T-helper 1 cell treated with Interleukin-12 subunit alpha and Interleukin-12 subunit beta and Interleukin-4 antibody, amounts not matched to agents 30 μg/mL and 1 μg/mL, for 36 hours (primary cell): ENCODE data around the gene GCLM.
"Not testable (repeated sequence)": the region's sequence is repeated elsewhere in the genome, so short reads cannot be mapped to it uniquely, and the experiment has no call there.

Source experiments
- H3K27ac Mint-ChIP-seq: one replicate; pipeline ENCODE4 v1.8.0; 2021; ENCODE audit warnings: mild to moderate bottlenecking, mixed read lengths
- H3K27me3 Mint-ChIP-seq: one replicate; pipeline ENCODE4 v1.8.0; 2021; ENCODE audit warnings: low read depth, mixed read lengths
- H3K36me3 Mint-ChIP-seq: one replicate; pipeline ENCODE4 v1.8.0; 2021; ENCODE audit warnings: low read depth, mixed read lengths
- H3K4me1 Mint-ChIP-seq: one replicate; pipeline ENCODE4 v1.8.0; 2021; ENCODE audit warnings: low read depth, mixed read lengths
- H3K4me3 Mint-ChIP-seq: one replicate; pipeline ENCODE4 v1.8.0; 2021; ENCODE audit warnings: mild to moderate bottlenecking, moderate library complexity, mixed read lengths
- H3K9me3 Mint-ChIP-seq: one replicate; pipeline ENCODE4 v1.8.0; 2021; ENCODE audit warnings: mixed read lengths

The GCLM gene, protein sequence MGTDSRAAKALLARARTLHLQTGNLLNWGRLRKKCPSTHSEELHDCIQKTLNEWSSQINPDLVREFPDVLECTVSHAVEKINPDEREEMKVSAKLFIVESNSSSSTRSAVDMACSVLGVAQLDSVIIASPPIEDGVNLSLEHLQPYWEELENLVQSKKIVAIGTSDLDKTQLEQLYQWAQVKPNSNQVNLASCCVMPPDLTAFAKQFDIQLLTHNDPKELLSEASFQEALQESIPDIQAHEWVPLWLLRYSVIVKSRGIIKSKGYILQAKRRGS

DNA sequence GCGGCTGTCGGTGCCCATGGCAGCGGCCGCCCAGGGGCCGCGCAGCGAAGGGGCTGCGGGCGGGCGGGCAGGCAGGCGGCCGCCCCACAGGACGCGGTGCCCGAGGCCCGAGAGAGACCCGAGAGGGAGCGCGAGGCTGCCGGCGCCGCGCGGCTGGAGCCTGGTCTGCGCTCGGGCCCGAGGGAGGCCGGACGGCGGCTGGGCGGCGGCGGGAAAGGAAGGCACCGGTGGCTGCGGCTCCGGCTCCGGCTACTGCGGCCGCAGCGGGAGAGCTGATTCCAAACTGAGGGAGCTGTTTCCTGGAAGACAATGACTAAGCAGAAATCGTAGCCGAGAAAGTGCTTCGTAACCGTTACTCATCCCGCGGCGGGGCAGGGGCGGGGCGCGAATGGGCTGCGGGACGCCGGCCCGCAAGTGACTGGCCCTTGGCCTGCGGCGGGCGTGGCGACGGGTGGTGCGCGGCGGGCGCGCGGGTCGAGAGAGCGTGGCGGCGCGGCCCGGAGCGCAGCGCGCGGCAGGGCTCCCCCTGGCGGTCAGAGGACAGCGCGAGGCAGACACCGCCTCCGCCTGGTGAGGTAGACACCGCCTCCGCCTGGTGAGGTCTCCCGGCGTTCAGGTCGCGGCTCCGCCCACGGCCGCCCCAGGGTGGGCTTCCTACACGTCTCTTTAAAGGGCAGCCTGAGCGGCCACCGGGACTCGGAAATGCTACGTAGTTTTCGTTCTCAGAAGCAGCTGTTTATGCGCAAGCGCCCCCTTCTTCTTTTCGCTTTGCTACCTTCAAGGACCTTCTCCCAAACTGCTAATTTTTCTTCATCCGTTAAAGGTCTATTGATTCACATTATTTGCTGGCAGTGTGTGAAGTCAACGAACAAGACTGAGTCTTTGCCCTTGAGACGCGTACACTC is at the start of gene GCLM:
Gene GCLM (minus strand): TSS at position 285 of the 905 bp plus-strand sequence. CDS start 267 bp downstream, at position 18.
- H3K9me3 Mint-ChIP-seq: peaks cover 6% of the 10 kb centered on the region
- H3K36me3 Mint-ChIP-seq: peaks cover 11% of the 10 kb centered on the region
- H3K27ac Mint-ChIP-seq: peak within 1 kb of the TSS; percentile 93
- H3K4me3 Mint-ChIP-seq: peak within 1 kb of the TSS; percentile 97
- peaks cover 28% of the 10 kb centered on the region for H3K27me3 Mint-ChIP-seq
- H3K4me1 Mint-ChIP-seq: peaks cover 31% of the 10 kb centered on the region

DNA sequence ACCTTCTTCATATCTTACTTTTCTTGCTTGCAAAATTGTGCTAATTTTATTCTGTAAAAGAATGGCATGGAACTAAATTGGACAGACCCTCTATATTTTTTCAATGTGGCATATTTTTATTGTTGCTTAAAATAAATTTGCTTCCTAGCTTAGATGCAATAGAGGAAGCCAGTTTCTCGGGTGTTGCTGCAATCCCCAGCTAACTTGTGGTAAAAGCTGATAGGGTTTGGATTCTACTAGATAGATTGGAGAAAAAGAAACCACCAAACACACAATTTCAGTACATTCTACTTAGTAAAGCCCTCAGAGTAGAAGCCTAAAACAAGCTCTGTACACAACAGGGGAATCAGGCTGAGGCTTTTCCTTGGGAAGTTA is 49.5 kb upstream of the GCLM start:
- no peak overlapping the region for H3K4me3 Mint-ChIP-seq

DNA sequence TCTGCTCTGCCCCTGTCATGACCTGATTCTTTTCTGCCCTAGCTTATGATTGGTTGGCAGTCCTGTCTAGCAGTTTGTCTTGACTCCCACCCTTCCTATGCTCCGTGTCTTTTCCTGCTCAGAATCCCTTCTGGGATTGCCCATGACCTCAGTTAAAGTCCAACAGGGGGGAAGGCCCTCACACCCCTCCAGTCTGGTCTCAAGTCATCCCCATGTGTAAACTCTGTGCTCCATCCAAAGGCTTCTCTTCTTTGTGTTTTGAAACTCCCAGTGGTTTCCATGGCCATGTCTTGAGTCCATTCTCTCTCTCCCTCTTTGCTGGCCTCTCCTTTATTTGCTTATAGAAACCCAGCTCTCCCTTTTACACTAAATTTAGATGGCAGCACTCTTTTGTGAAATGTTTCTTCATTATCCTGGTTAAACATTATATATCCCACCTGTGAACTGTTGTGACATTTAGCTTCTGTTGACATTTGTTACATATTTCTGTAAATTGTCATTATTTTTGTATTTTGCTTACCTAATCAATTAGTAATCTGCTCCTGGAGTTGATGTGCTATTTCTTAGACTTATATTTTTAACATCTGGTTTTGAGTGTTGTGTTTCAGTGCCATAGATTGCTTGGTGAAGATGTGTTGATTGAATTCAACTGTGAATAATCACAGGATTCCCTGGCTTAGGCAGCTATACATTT is 48.9 kb upstream of the GCLM start:
- H3K9me3 Mint-ChIP-seq: peaks cover 41% of the 10 kb centered on the region
- H3K36me3 Mint-ChIP-seq: peaks cover 7% of the 10 kb centered on the region
- no peaks in the 10 kb centered on the region for H3K27me3 Mint-ChIP-seq
- H3K4me1 Mint-ChIP-seq: no peaks in the 10 kb centered on the region
- H3K4me3 Mint-ChIP-seq: no peak overlapping the region
- H3K27ac Mint-ChIP-seq: no peak overlapping the region

More for the DNA sequence above, 49.5 kb upstream of the GCLM start:
- H3K4me1 Mint-ChIP-seq: no peaks in the 10 kb centered on the region
- H3K27me3 Mint-ChIP-seq: no peaks in the 10 kb centered on the region
- no peak overlapping the region for H3K27ac Mint-ChIP-seq
- H3K9me3 Mint-ChIP-seq: peaks cover 40% of the 10 kb centered on the region
- peaks cover 7% of the 10 kb centered on the region for H3K36me3 Mint-ChIP-seq

DNA sequence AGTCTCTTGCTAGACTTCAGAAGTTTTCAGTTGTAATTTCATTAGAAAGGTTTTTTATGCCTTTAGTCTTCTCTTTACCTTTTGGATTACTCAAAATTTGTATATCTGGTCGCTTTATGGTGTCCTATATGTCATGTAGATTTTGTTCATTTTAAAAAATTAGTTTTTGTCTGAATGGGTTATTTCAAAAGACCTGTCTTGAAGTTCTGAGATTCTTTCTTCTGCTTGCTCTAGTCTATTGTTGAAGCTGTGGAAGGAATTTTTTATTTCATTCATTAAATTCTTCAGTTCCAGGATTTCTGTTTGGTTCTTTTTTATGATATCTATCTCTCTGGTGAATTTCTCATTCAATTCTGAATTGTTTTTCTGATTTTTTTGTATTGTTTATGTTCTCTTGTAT is 46.5 kb upstream of the GCLM start:
- Mint-ChIP-seq H3K4me3 (no peak overlapping the region), H3K9me3 (peaks cover 53% of the 10 kb centered on the region)

DNA sequence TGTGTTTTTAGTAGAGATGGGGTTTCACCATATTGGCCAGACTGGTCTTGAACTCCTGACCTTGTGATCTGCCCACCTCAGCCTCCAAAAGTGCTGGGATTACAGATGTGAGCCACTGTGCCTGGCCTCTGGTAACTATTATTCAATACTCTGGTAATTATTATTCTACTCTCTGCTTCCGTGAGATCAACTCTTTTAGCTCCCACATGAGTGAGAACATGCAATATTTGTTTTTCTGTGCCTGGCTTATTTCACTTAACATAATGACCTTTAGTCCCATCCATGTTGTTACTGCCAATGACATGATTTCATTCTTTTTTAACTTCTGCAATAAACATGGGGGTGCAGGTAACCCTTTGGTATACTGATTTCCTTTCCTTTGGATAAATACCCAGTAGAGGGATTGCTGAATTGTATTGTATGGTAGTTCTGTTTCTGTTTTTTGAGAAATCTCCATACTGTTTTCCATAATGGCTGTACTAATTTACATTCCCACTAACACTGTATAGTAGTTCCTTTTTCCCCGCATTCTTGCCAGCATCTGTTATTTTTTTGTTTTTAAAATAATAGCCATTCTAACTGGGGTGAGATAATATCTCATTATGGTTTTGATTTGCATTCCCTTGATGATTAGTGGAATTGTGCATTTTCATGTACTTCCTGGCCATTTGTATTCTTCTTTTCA is 37.9 kb upstream of the GCLM start:
- not testable (repeated sequence) for H3K9me3 Mint-ChIP-seq, H3K4me1 Mint-ChIP-seq, H3K36me3 Mint-ChIP-seq, H3K4me3 Mint-ChIP-seq, H3K27ac Mint-ChIP-seq
- H3K27me3 Mint-ChIP-seq: peaks cover 12% of the 10 kb centered on the region

More for the DNA sequence above, 46.5 kb upstream of the GCLM start:
- peaks cover 7% of the 10 kb centered on the region for H3K36me3 Mint-ChIP-seq
- H3K4me1 Mint-ChIP-seq: no peaks in the 10 kb centered on the region
- H3K27ac Mint-ChIP-seq: no peak overlapping the region
- H3K27me3 Mint-ChIP-seq: no peaks in the 10 kb centered on the region

DNA sequence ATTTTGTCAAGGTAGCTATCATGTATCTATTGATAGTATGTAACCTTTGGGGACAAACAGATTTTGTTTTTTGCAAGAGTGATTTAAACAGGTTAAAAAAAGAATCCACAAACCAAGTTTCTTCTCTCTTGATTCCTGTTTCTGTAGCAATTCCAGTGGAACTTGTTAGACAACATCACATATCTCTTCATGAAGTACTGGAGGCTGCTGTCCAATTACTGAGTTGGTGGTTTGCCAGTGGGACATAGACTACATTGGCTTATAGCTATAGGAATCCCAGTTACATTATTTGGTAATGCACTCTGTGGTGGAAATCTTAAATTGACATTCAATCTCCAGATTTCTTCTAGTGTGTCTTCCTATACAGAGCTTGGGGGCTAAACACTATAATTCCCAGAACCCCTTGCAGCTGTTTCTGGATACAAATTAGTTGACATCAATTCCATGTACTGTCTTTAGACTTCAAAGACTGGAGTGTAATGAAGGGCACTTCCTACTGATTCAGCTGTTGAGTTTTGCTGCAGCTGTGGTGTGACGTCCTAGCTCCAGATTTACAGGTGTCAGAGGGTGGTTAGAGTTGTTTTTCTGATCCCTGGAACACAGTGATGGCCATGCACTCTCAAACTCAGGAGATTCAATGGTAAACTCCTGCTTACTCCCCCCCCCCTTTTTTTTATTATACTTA is 29.4 kb upstream of the GCLM start:
- H3K27ac Mint-ChIP-seq: no peak overlapping the region
- no peaks in the 10 kb centered on the region for H3K36me3 Mint-ChIP-seq
- H3K4me3 Mint-ChIP-seq: no peak overlapping the region
- peaks cover 9% of the 10 kb centered on the region for H3K9me3 Mint-ChIP-seq
- no peaks in the 10 kb centered on the region for H3K4me1 Mint-ChIP-seq
- H3K27me3 Mint-ChIP-seq: peaks cover 9% of the 10 kb centered on the region

DNA sequence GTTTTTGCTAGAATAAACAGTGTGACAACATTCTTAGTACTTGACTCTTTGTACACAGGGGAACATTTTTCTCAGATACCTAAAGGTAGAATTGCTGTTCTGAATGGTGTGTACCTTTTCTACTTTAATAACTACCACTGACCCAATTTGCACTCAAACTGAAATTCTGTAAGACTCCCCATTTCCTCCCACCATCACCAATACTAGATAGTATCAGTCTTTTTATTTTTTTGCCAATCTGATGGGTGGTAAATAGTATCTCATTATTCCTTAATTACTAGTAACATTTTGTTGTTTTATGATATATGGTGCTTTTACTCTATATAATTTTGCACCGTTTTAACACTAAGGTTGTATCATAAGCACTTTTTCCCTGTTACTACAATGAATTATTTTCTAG is 28.8 kb upstream of the GCLM start:
- no peaks in the 10 kb centered on the region for H3K36me3 Mint-ChIP-seq

DNA sequence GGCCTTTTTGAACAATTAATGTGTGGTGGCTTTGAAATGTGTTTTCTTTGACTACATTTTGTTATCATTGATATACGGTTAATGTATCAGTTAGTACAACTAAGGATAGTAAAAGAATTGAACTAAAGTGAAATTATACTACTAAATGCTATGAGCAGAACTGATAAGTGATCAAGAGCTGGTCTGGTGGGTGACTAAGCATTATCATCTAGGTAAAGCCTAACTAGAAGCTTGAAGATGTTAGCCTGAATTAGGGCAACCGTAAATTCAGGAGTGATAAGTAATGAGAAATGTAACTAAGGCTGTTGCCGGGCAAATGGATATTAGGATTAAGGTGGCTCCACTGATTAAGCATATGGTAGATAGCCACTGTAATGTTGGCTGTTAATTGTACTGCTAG is 16.0 kb upstream of the GCLM start:
- Mint-ChIP-seq H3K4me1 (peaks cover 2% of the 10 kb centered on the region), H3K27ac (no peak overlapping the region), H3K27me3 (peaks cover 11% of the 10 kb centered on the region), H3K4me3 (no peak overlapping the region), H3K9me3 (peaks cover 9% of the 10 kb centered on the region), H3K36me3 (no peaks in the 10 kb centered on the region)

More for the DNA sequence above, 28.8 kb upstream of the GCLM start:
- Mint-ChIP-seq H3K4me3 (no peak overlapping the region), H3K9me3 (peaks cover 9% of the 10 kb centered on the region), H3K27ac (no peak overlapping the region), H3K4me1 (no peaks in the 10 kb centered on the region), H3K27me3 (peaks cover 9% of the 10 kb centered on the region)

DNA sequence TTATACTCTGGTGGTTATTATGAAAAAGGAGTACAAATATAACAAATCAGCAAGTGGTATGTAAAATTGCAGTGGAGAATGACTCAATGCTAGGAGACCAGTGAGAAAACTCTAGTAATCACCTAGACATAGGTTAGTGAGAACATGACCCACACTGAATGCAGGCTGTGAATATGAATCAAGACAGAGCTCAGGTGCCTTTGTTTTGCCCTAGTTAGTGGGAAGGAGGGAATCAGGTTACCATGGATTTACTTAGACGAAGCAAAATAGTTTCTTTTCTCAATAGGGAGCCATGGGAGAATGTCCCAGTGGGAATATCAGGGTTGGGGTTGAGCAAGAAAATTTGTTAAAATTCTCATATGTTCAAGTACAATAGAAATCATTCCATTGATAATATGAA is 10.6 kb upstream of the GCLM start:
- Mint-ChIP-seq H3K27ac (no peak overlapping the region), H3K4me3 (no peak overlapping the region), H3K27me3 (peaks cover 9% of the 10 kb centered on the region), H3K4me1 (no peaks in the 10 kb centered on the region), H3K36me3 (no peaks in the 10 kb centered on the region), H3K9me3 (no peaks in the 10 kb centered on the region)

DNA sequence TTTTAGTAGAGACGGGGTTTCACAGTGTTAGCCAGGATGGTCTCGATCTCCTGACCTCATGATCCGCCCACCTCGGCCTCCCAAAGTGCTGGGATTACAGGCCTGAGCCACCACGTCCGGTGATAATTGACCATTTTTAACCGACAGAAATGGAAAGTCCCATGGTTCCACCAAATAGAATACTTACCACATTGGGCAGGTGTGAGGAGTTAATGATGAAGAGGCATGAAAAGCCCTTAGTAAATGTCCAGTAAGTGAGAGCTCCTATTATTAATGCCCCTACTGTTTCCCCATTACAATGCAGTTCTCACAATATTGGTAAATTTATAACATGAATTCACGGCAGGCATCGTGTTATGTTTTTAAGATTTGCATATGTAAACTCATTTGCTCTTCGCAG is 8.1 kb upstream of the GCLM start:
- H3K27me3 Mint-ChIP-seq: peaks cover 30% of the 10 kb centered on the region
- peaks cover 1% of the 10 kb centered on the region for H3K4me1 Mint-ChIP-seq
- H3K9me3 Mint-ChIP-seq: no peaks in the 10 kb centered on the region
- H3K27ac Mint-ChIP-seq: no peak overlapping the region
- H3K4me3 Mint-ChIP-seq: no peak overlapping the region
- H3K36me3 Mint-ChIP-seq: peaks cover under 1% of the 10 kb centered on the region

DNA sequence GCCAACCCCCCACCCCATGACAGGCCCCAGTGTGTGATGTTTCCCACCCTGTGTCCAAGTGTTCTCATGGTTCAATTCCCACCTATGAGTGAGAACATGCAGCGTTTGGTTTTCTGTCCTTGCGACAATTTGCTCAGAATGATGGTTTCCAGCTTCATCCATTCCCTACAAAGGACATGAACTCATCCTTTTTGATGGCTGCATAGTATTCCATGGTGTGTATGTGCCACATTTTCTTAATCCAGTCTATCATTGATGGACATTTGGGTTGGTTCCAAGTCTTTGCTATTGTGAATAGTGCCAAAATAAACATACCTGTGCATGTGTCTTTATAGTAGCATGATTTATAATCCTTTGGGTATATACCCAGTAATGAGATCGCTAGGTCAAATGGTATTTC is 1.6 kb upstream of the GCLM start:
- Mint-ChIP-seq H3K27me3 (peaks cover 37% of the 10 kb centered on the region), H3K36me3 (peaks cover 11% of the 10 kb centered on the region), H3K4me1 (peaks cover 25% of the 10 kb centered on the region)
- not testable (repeated sequence) for H3K9me3 Mint-ChIP-seq, H3K27ac Mint-ChIP-seq, H3K4me3 Mint-ChIP-seq

DNA sequence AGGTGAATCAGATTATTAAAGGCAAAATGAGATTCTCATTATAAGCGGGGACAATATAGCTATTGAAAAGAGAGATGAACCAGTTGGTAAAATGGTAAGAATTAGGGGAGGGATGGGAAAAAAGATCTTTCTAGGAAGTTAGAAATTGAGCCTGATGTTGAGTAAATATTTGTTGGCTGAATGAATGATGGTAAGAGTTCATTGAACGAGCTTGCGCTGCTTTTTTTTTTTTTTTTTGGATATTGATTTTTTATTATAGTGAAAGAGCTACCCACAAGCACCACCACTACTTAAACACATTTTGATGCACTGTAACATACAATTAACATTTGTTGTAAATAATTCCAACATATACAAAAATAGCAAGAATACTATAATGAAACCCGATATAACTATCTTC is 1.1 kb upstream of the GCLM start:
- Mint-ChIP-seq H3K4me3 (peak overlapping the region; percentile 87), H3K9me3 (peaks cover 6% of the 10 kb centered on the region), H3K27me3 (peaks cover 36% of the 10 kb centered on the region), H3K27ac (peak overlapping the region; percentile 23), H3K36me3 (peaks cover 11% of the 10 kb centered on the region), H3K4me1 (peaks cover 27% of the 10 kb centered on the region)

DNA sequence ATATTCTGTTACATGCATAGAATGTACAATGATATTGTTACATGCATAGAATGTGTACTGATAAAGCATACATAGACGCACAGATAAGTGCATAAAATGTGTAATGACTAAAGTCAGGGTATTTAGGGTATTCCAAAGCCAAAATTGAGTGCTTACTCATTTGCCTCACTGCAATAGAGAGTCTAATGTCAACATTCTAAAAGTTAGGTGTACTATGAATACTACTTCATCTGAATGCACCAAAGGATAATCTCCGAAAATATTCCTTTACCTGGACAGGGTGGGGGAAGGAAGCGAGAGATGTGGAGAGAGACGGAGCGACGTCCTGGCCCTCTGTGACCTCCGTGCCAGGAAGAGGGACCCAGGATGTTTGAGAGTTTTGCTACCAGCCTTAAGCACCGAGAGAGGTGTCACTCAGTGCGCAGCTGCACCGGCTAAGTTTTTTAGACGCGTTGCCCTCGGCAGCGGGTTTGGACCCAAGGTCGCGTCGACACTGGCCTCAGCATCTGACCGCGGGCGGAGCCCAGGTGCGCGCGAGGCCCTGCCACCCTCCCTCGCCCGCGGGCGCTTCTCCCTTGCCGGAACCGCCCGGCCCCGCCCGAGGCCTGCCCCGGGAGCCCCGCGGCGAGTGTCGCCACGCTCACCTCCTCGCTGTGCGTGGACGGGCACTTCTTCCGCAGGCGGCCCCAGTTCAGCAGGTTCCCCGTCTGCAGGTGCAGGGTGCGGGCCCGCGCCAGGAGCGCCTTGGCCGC is 660 bp downstream of the GCLM start:
- Mint-ChIP-seq H3K36me3 (peaks cover 11% of the 10 kb centered on the region), H3K4me3 (peak overlapping the region; percentile 97), H3K27me3 (peaks cover 21% of the 10 kb centered on the region), H3K9me3 (peaks cover 6% of the 10 kb centered on the region), H3K4me1 (peaks cover 38% of the 10 kb centered on the region), H3K27ac (peak overlapping the region; percentile 93)
